Bronchial epithelial cell (primary cell): ENCODE measurements around the gene PDIA3. TPM values are rescaled to one million over a fixed set of nuclear protein-coding genes. Genes with fewer than 3 reads are reported as not detected.
"Not testable (repeated sequence)": the region's sequence is repeated elsewhere in the genome, so short reads cannot be mapped to it uniquely, and the experiment has no call there.

Experiments used
- DNase-seq: peaks from one replicate; pipeline ENCODE4 v3.0.0-alpha.2; 2010; ENCODE audit warnings: low read depth
- FAIRE-seq: peaks from 2 replicates; lab custom pipeline; 2011; peaks lifted over from hg19 to GRCh38; lab: Jason Lieb, UNC
- H3K27me3 ChIP-seq: 2 replicates; pipeline ENCODE4 v1.5.1; 2011; ENCODE audit warnings: low read length; ENCODE audit not compliant: control insufficient read depth, insufficient read depth
- H3K36me3 ChIP-seq: 2 replicates; pipeline ENCODE4 v1.5.1; 2011; ENCODE audit warnings: low read length; ENCODE audit not compliant: control insufficient read depth, insufficient read depth
- H3K4me3 ChIP-seq: 2 replicates; pipeline ENCODE4 v1.5.1; 2011; ENCODE audit warnings: mild to moderate bottlenecking, low read depth, low read length, control low read depth
- CTCF ChIP-seq: IDR thresholded peaks from 2 replicates; pipeline ENCODE4 v1.5.1; 2011; ENCODE audit warnings: mild to moderate bottlenecking, moderate library complexity, low read length, control low read depth, inconsistent platforms; ENCODE audit not compliant: insufficient read depth, severe bottlenecking
- total RNA-seq: library from RNA; depleted of rRNA; stranded (reverse); fragments of >200 nt; gene quantifications from 2 replicates; pipeline ENCODE4 v1.2.1, GENCODE V29; 2014

PDIA3 gene
- total RNA-seq, 1 donor from 2014 or later: 130 TPM

GRCh38 chr15:43800286-43801141 lies 54.3 kb downstream of the PDIA3 start, which contains the start of gene HYPK:
Gene HYPK, plus strand, starts transcription at chr15:43800599. Its CDS starts 24 bp downstream, at chr15:43800623.
- no peak for FAIRE-seq
- H3K36me3 ChIP-seq: peaks cover 13% of the 10 kb centered on the region
- no peaks in the 10 kb centered on the region for H3K27me3 ChIP-seq
- DNase-seq: peak; percentile 82
- peak within 1 kb of the TSS; percentile 77 for H3K4me3 ChIP-seq
- no peak for TF ChIP-seq CTCF

- not testable (repeated sequence) for H3K27me3 ChIP-seq, DNase-seq, FAIRE-seq, H3K4me3 ChIP-seq
- peaks cover 12% of the 10 kb centered on the region for H3K36me3 ChIP-seq
Observed at GRCh38 chr15:43802676-43803075, 56.4 kb downstream of the PDIA3 start.

GRCh38 chr15:43808435-43808950 lies 62.3 kb downstream of the PDIA3 start:
- H3K27me3 ChIP-seq: no peaks in the 10 kb centered on the region
- H3K4me3 ChIP-seq: no peak overlapping the region
- FAIRE-seq (no peak), DNase-seq (no peak)
- TF ChIP-seq CTCF: no peak
- H3K36me3 ChIP-seq: peaks cover 21% of the 10 kb centered on the region

- no peak for TF ChIP-seq CTCF
- H3K36me3 ChIP-seq: peaks cover 22% of the 10 kb centered on the region
- H3K4me3 ChIP-seq: no peak overlapping the region
- DNase-seq (no peak), FAIRE-seq (no peak)
- no peaks in the 10 kb centered on the region for H3K27me3 ChIP-seq
Observed at GRCh38 chr15:43808960-43809678, 62.9 kb downstream of the PDIA3 start.

GRCh38 chr15:43815064-43815463 lies 68.8 kb downstream of the PDIA3 start:
- not testable (repeated sequence) for DNase-seq, H3K4me3 ChIP-seq, FAIRE-seq, H3K27me3 ChIP-seq
- H3K36me3 ChIP-seq: peaks cover 18% of the 10 kb centered on the region

- FAIRE-seq: no peak
- H3K27me3 ChIP-seq: no peaks in the 10 kb centered on the region
- no peak overlapping the region for H3K4me3 ChIP-seq
- DNase-seq: no peak
- peaks cover 1% of the 10 kb centered on the region for H3K36me3 ChIP-seq
- no peak for TF ChIP-seq CTCF
Observed at GRCh38 chr15:43821505-43821904, 75.3 kb downstream of the PDIA3 start.

Other genes starting within 250 kb of the PDIA3 start
- gene MAP1A, start 228.8 kb upstream of the PDIA3 start, total RNA-seq: 0.13 and 0.26 TPM in 2 replicates
- 46.1 and 85.3 TPM in 2 replicates for gene PPIP5K1, start 156.2 kb upstream of the PDIA3 start, total RNA-seq
- 19.0 and 43.7 TPM in 2 replicates for gene CKMT1B, start 152.4 kb upstream of the PDIA3 start, total RNA-seq
- 0.38 and 0.53 TPM in 2 replicates for gene STRC, start 127.6 kb upstream of the PDIA3 start, total RNA-seq
- gene CATSPER2, start 97.6 kb upstream of the PDIA3 start, total RNA-seq: 4.7 TPM in 2 replicates
- 15.3 and 38.8 TPM in 2 replicates for gene CKMT1A, start 52.6 kb upstream of the PDIA3 start, total RNA-seq
- 20.2 and 23.2 TPM in 2 replicates for gene ELL3, start 30.5 kb downstream of the PDIA3 start, total RNA-seq
- gene SERF2, start 45.9 kb downstream of the PDIA3 start, total RNA-seq: 286 and 340 TPM in 2 replicates
- 0.13 TPM in 1 of 2 replicates, not detected in the other for gene SERINC4, start 53.8 kb downstream of the PDIA3 start, total RNA-seq
- gene HYPK, start 54.2 kb downstream of the PDIA3 start, total RNA-seq: 6.8 and 9.0 TPM in 2 replicates
- 20.8 and 30.3 TPM in 2 replicates for gene MFAP1, start 78.3 kb downstream of the PDIA3 start, total RNA-seq
- gene WDR76, start 80.6 kb downstream of the PDIA3 start, total RNA-seq: 1.2 and 2.1 TPM in 2 replicates